Liver (tissue), 9 donors: ENCODE results near the gene EDN3. TPM values are rescaled to one million over a fixed set of nuclear protein-coding genes. Genes with fewer than 3 reads are reported as not detected.

Experiments
- DNase-seq: peaks from one replicate; pipeline ENCODE4 v3.0.0-alpha.2; 2017; ENCODE audit warnings: low spot score
- H3K27ac ChIP-seq, 2 donors: one replicate each; pipeline ENCODE4 v1.7.0; 2013; ENCODE audit warnings: inconsistent platforms in 2 of 2, low read length in 2 of 2, control low read depth in 1 of 2, low read depth in 1 of 2, mild to moderate bottlenecking in 1 of 2
- H3K27me3 ChIP-seq, 4 donors: one replicate each; pipeline versions ENCODE4 v1.6.1 to v1.7.0; 2013; ENCODE audit warnings: low read length in 3 of 4, inconsistent platforms in 1 of 4, mild to moderate bottlenecking in 1 of 4, moderate library complexity in 1 of 4; ENCODE audit not compliant: control insufficient read depth in 4 of 4, insufficient read depth in 4 of 4
- H3K36me3 ChIP-seq, 4 donors: one replicate each; pipeline versions ENCODE4 v1.6.1 to v1.7.0; 2013; ENCODE audit warnings: low read length in 3 of 4, mild to moderate bottlenecking in 3 of 4, low read depth in 1 of 4, moderate library complexity in 1 of 4; ENCODE audit not compliant: control insufficient read depth in 4 of 4, insufficient read depth in 3 of 4
- H3K4me1 ChIP-seq, 4 donors: one replicate each; pipeline versions ENCODE4 v1.6.1 to v1.7.0; 2013; ENCODE audit warnings: low read length in 3 of 4, mild to moderate bottlenecking in 3 of 4, moderate library complexity in 1 of 4; ENCODE audit not compliant: control insufficient read depth in 4 of 4, insufficient read depth in 4 of 4
- H3K4me3 ChIP-seq, 3 donors: one replicate each; pipeline versions ENCODE4 v1.6.1 to v1.7.0; 2013; ENCODE audit warnings: low read length in 3 of 3, control low read depth in 1 of 3, low read depth in 1 of 3, mild to moderate bottlenecking in 1 of 3
- H3K9ac ChIP-seq, 2 donors: one replicate each; pipeline ENCODE4 v1.7.0; 2013; ENCODE audit warnings: low read length in 2 of 2, mild to moderate bottlenecking in 2 of 2, moderate library complexity in 2 of 2, control low read depth in 1 of 2, low read depth in 1 of 2
- H3K9me3 ChIP-seq, 4 donors: one replicate each; pipeline versions ENCODE4 v1.6.1 to v1.7.0; 2013; ENCODE audit warnings: low read length in 3 of 4; ENCODE audit not compliant: control insufficient read depth in 4 of 4
- ATF3 ChIP-seq: IDR thresholded peaks from 2 replicates; pipeline ENCODE4 v1.6.1; 2016; ENCODE audit warnings: antibody characterized with exemption
- EGR1 ChIP-seq, 2 donors: IDR thresholded peaks; 2 replicates each; pipeline ENCODE4 v1.6.1; 2016 to 2018; ENCODE audit warnings: antibody characterized with exemption in 2 of 2, low read depth in 2 of 2
- FOXA1 ChIP-seq: IDR thresholded peaks from 2 replicates; pipeline ENCODE4 v1.6.1; 2016; ENCODE audit warnings: antibody characterized with exemption
- FOXA2 ChIP-seq: IDR thresholded peaks from 2 replicates; pipeline ENCODE4 v1.6.1; 2016; ENCODE audit warnings: antibody characterized with exemption
- GABPA ChIP-seq, 2 donors: IDR thresholded peaks in 1 of 2; conservative IDR thresholded peaks in 1 of 2; 2 replicates each; pipeline ENCODE4 v1.6.1; 2016; ENCODE audit warnings: antibody characterized with exemption in 2 of 2, mild to moderate bottlenecking in 1 of 2, moderate library complexity in 1 of 2
- HNF4A ChIP-seq, 2 donors: conservative IDR thresholded peaks; 2 replicates each; pipeline ENCODE4 v1.6.1; 2016; ENCODE audit warnings: antibody characterized with exemption in 2 of 2, mild to moderate bottlenecking in 2 of 2
- HNF4G ChIP-seq: IDR thresholded peaks from 2 replicates; pipeline ENCODE4 v1.6.1; 2016; ENCODE audit warnings: antibody characterized with exemption
- JUND ChIP-seq, 2 donors: IDR thresholded peaks; 2 replicates each; pipeline ENCODE4 v1.6.1; 2016; ENCODE audit warnings: antibody characterized with exemption in 2 of 2
- MAX ChIP-seq: IDR thresholded peaks from 2 replicates; pipeline ENCODE4 v1.6.1; 2016; ENCODE audit warnings: antibody characterized with exemption
- NR2F2 ChIP-seq: IDR thresholded peaks from 2 replicates; pipeline ENCODE4 v1.6.1; 2016; ENCODE audit warnings: antibody characterized with exemption
- RAD21 ChIP-seq, 2 donors: IDR thresholded peaks; 2 replicates each; pipeline ENCODE4 v1.6.1; 2016; ENCODE audit warnings: antibody characterized with exemption in 2 of 2, mild to moderate bottlenecking in 2 of 2
- SP1 ChIP-seq: IDR thresholded peaks from 2 replicates; pipeline ENCODE4 v1.6.1; 2018; ENCODE audit warnings: antibody characterized with exemption, mild to moderate bottlenecking
- TAF1 ChIP-seq: conservative IDR thresholded peaks from 2 replicates; pipeline ENCODE4 v1.6.1; 2016; ENCODE audit warnings: antibody characterized with exemption, mild to moderate bottlenecking
- YY1 ChIP-seq: IDR thresholded peaks from 2 replicates; pipeline ENCODE4 v1.6.1; 2016; ENCODE audit warnings: antibody characterized with exemption, mild to moderate bottlenecking
- WGBS: extraction: QIAGEN DNeasy Blood & Tissue Kit; methylation state at CpG from one replicate; pipeline ENCODE4 v1.1.7; 2013; 5-methylcytosine and 5-hydroxymethylcytosine counted together
- polyA plus RNA-seq, 2 donors: library from polyadenylated mRNA; stranded (reverse) in 1 of 2; unstranded in 1 of 2; fragments of 200-250 nt in 1 of 2; fragments of >200 nt in 1 of 2; fragmentation: Nextera tagmentation in 1 of 2; extraction: Ambion mirVana in 1 of 2; gene quantifications; one replicate each; pipeline versions ENCODE4 v1.2.1 to v1.2.3, GENCODE V29; 2013 to 2015
- total RNA-seq, 2 donors: library from RNA; depleted of rRNA; stranded (reverse); fragments of >200 nt; gene quantifications; one replicate each; pipeline ENCODE4 v1.2.3, GENCODE V29; 2014
- TF ChIP-seq, protein P1 (sequence below): fragments of 150-350 bp; IDR thresholded peaks from 2 replicates; pipeline ENCODE4 v1.5.1; 2017; ENCODE audit warnings: improper control_type of control experiment, low read depth, low read length; ENCODE audit not compliant: missing input control
- TF ChIP-seq, protein P2 (sequence below): IDR thresholded peaks from 2 replicates; pipeline ENCODE4 v1.6.1; 2016; ENCODE audit warnings: antibody characterized with exemption
- TF ChIP-seq, protein P3 (sequence below): IDR thresholded peaks from 2 replicates; pipeline ENCODE4 v1.6.1; 2016; ENCODE audit warnings: antibody characterized with exemption, mild to moderate bottlenecking
- donor health status: healthy.
- donor health status: healthy.
- donor health status: healthy.
- donor health status: healthy.
- donor health status: healthy.

EDN3 gene
- total and polyA plus RNA-seq, 4 donors, result 0.09 TPM; not detected in 3

DNA sequence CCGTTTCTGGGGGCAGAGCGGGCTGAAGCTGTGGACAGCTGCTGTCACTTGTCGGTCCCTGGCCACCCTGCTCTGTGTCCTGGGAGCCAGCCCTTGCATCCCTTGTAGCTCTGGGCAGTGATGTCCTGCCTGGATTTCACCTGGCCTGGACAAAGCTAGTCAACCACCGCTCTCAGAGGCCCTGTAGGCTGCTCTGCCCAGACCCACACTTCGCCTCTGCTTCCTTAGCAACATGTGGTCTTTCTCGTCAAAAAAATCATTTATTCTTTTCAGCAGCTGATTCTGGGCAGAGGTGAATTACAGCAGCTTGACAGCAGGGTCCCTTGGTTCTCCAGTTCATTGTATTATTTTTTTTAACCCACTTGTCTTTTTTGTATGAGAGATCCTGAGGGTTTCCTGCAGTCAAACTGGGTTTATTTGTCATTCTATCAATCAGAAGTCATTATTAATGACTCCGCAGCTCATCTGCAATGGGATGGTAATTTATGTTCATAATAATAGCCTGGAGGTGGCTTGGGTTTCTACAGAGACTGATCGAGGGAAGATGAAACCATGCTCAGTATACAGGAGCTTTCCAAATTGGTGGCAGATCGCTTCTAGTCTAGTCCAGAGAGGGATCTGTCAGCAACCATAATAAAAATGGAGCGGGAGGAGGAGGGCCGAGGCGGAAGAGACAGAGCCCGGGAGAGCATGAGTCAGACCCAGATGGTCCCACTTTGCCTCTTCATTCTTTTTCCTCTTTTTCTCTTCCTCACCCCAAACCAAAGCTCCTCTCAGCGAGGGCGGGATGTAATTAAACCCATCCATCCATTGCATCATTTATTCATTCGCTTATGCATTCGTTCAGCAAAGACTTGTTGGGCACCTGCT is 22.4 kb downstream of the EDN3 start:
- 91% methylated on average over 17 of the region's 17 CpGs for WGBS
- no peak overlapping the region for H3K27ac ChIP-seq

More for the DNA sequence above, 22.4 kb downstream of the EDN3 start:
- H3K36me3 ChIP-seq, result no peaks in the 10 kb centered on the region
- no peaks in the 10 kb centered on the region for H3K9me3 ChIP-seq
- no peak overlapping the region for H3K9ac ChIP-seq
- TF ChIP-seq FOXA1 (no peak), SP1 (no peak), TAF1 (no peak), YY1 (no peak), ATF3 (no peak), MAX (no peak), HNF4G (no peak), GABPA (IDR thresholded peaks at IDR 0.05 in 1 of 2, conservative IDR thresholded peaks at IDR 0.05 in 1 of 2) (no peak), RAD21 (IDR thresholded peaks at IDR 0.05) (no peak), HNF4A (conservative IDR thresholded peaks at IDR 0.05) (no peak), FOXA2 (no peak), JUND (IDR thresholded peaks at IDR 0.05) (no peak), NR2F2 (no peak), EGR1 (IDR thresholded peaks at IDR 0.05; ENCODE audit: low read depth in 2 of 2) (no peak)
- TF ChIP-seq, protein P1, sequence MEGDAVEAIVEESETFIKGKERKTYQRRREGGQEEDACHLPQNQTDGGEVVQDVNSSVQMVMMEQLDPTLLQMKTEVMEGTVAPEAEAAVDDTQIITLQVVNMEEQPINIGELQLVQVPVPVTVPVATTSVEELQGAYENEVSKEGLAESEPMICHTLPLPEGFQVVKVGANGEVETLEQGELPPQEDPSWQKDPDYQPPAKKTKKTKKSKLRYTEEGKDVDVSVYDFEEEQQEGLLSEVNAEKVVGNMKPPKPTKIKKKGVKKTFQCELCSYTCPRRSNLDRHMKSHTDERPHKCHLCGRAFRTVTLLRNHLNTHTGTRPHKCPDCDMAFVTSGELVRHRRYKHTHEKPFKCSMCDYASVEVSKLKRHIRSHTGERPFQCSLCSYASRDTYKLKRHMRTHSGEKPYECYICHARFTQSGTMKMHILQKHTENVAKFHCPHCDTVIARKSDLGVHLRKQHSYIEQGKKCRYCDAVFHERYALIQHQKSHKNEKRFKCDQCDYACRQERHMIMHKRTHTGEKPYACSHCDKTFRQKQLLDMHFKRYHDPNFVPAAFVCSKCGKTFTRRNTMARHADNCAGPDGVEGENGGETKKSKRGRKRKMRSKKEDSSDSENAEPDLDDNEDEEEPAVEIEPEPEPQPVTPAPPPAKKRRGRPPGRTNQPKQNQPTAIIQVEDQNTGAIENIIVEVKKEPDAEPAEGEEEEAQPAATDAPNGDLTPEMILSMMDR, result no peak
- TF ChIP-seq, protein P2, sequence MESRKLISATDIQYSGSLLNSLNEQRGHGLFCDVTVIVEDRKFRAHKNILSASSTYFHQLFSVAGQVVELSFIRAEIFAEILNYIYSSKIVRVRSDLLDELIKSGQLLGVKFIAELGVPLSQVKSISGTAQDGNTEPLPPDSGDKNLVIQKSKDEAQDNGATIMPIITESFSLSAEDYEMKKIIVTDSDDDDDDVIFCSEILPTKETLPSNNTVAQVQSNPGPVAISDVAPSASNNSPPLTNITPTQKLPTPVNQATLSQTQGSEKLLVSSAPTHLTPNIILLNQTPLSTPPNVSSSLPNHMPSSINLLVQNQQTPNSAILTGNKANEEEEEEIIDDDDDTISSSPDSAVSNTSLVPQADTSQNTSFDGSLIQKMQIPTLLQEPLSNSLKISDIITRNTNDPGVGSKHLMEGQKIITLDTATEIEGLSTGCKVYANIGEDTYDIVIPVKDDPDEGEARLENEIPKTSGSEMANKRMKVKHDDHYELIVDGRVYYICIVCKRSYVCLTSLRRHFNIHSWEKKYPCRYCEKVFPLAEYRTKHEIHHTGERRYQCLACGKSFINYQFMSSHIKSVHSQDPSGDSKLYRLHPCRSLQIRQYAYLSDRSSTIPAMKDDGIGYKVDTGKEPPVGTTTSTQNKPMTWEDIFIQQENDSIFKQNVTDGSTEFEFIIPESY, result no peak
- TF ChIP-seq, protein P3, sequence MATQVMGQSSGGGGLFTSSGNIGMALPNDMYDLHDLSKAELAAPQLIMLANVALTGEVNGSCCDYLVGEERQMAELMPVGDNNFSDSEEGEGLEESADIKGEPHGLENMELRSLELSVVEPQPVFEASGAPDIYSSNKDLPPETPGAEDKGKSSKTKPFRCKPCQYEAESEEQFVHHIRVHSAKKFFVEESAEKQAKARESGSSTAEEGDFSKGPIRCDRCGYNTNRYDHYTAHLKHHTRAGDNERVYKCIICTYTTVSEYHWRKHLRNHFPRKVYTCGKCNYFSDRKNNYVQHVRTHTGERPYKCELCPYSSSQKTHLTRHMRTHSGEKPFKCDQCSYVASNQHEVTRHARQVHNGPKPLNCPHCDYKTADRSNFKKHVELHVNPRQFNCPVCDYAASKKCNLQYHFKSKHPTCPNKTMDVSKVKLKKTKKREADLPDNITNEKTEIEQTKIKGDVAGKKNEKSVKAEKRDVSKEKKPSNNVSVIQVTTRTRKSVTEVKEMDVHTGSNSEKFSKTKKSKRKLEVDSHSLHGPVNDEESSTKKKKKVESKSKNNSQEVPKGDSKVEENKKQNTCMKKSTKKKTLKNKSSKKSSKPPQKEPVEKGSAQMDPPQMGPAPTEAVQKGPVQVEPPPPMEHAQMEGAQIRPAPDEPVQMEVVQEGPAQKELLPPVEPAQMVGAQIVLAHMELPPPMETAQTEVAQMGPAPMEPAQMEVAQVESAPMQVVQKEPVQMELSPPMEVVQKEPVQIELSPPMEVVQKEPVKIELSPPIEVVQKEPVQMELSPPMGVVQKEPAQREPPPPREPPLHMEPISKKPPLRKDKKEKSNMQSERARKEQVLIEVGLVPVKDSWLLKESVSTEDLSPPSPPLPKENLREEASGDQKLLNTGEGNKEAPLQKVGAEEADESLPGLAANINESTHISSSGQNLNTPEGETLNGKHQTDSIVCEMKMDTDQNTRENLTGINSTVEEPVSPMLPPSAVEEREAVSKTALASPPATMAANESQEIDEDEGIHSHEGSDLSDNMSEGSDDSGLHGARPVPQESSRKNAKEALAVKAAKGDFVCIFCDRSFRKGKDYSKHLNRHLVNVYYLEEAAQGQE, result no peak
- H3K27me3 ChIP-seq, result no peaks in the 10 kb centered on the region
- H3K4me3 ChIP-seq, result no peak overlapping the region
- DNase-seq, result no peak
- no peaks in the 10 kb centered on the region for H3K4me1 ChIP-seq
